IMR-90 (cell line): Measurements from ENCODE around the gene GARIN6. TPM values are rescaled to one million over a fixed set of nuclear protein-coding genes. Genes with fewer than 3 reads are reported as not detected.

Experiments used
- ATAC-seq: fragments of 200-7000 bp; cut with Tn5 transposase; 2 replicates; pipeline ENCODE4 v1.9.1; 2020; ENCODE audit warnings: low read depth, mild to moderate bottlenecking, moderate library complexity
- BruUV-seq: library from RNA; stranded (reverse); fragments of 400-500 nt; replicated peaks from 2 replicates; lab custom pipeline; 2021; lab: Mats Ljungman, UMichigan
- CTCF ChIA-PET: fragments of 300-600 bp; formaldehyde crosslinking; extraction: SDS; loops from one replicate; lab custom pipeline; 2021; ENCODE audit warnings: antibody characterized with exemption; lab: Yijun Ruan, JAX
- POLR2A ChIA-PET: fragments of 300-600 bp; sonication (Branson Sonifier 250); formaldehyde crosslinking; loops from one replicate; lab custom pipeline; 2022; ENCODE audit warnings: antibody characterized with exemption; ENCODE audit not compliant: unreplicated experiment; lab: Charles Lee
- DNase-seq: peaks from one replicate; pipeline ENCODE4 v3.0.0; 2013
- H2AFZ ChIP-seq: replicated peaks from 2 replicates; pipeline ENCODE3; 2013; ENCODE audit warnings: low read length, mild to moderate bottlenecking; ENCODE audit not compliant: poor library complexity
- H2AK5ac ChIP-seq: 2 replicates; pipeline ENCODE4 v1.6.1; 2013; ENCODE audit warnings: low read depth, low read length, inconsistent platforms
- H2AK9ac ChIP-seq: replicated peaks from 2 replicates; pipeline ENCODE3; 2013; ENCODE audit warnings: mild to moderate bottlenecking, low read depth, low read length, moderate library complexity; ENCODE audit not compliant: poor library complexity
- H2BK120ac ChIP-seq: 2 replicates; pipeline ENCODE4 v1.6.1; 2013; ENCODE audit warnings: low read depth, low read length, inconsistent platforms
- H2BK15ac ChIP-seq: 3 replicates; pipeline ENCODE4 v1.6.1; 2013; ENCODE audit warnings: low read depth, low read length, inconsistent platforms
- H2BK20ac ChIP-seq: 2 replicates; pipeline ENCODE4 v1.6.1; 2013; ENCODE audit warnings: low read depth, mild to moderate bottlenecking, inconsistent platforms, low read length, moderate library complexity
- H2BK5ac ChIP-seq: 2 replicates; pipeline ENCODE4 v1.6.1; 2013; ENCODE audit warnings: mild to moderate bottlenecking, low read depth, low read length, inconsistent platforms; ENCODE audit not compliant: poor library complexity, severe bottlenecking
- H3K14ac ChIP-seq: replicated peaks from 2 replicates; pipeline ENCODE4 v1.6.1; 2013; ENCODE audit warnings: low read depth, low read length, inconsistent platforms
- H3K18ac ChIP-seq: 2 replicates; pipeline ENCODE4 v1.6.1; 2013; ENCODE audit warnings: low read depth, low read length, control low read depth
- H3K23ac ChIP-seq: 2 replicates; pipeline ENCODE4 v1.6.1; 2013; ENCODE audit warnings: low read depth, low read length, inconsistent platforms
- H3K27ac ChIP-seq: 2 replicates; pipeline ENCODE4 v1.5.1; 2013; ENCODE audit warnings: mild to moderate bottlenecking, control low read depth, low read length; ENCODE audit not compliant: insufficient read depth
- H3K27me3 ChIP-seq: 2 replicates; pipeline ENCODE4 v1.6.1; 2013; ENCODE audit warnings: low read length; ENCODE audit not compliant: control insufficient read depth, insufficient read depth
- H3K36me3 ChIP-seq: 2 replicates; pipeline ENCODE4 v1.6.1; 2013; ENCODE audit warnings: low read length, mixed read lengths; ENCODE audit not compliant: control insufficient read depth, insufficient read depth
- H3K4ac ChIP-seq: 2 replicates; pipeline ENCODE4 v1.6.1; 2013; ENCODE audit warnings: low read depth, low read length, inconsistent platforms
- H3K4me1 ChIP-seq: 2 replicates; pipeline ENCODE4 v1.6.1; 2013; ENCODE audit warnings: low read length, mixed read lengths; ENCODE audit not compliant: control insufficient read depth, insufficient read depth
- H3K4me2 ChIP-seq: 2 replicates; pipeline ENCODE4 v1.6.1; 2013; ENCODE audit warnings: low read depth, mild to moderate bottlenecking, control low read depth, low read length, moderate library complexity
- H3K4me3 ChIP-seq: 2 replicates; pipeline ENCODE4 v1.5.1; 2013; ENCODE audit warnings: low read depth, mild to moderate bottlenecking, control low read depth, low read length, moderate library complexity; ENCODE audit not compliant: insufficient read depth
- H3K56ac ChIP-seq: 2 replicates; pipeline ENCODE4 v1.6.1; 2013; ENCODE audit warnings: low read length, inconsistent platforms; ENCODE audit not compliant: insufficient read depth; ENCODE audit errors: extremely low read depth
- H3K79me1 ChIP-seq, 2 experiments: 2 replicates each; pipeline ENCODE4 v1.6.1; 2013; ENCODE audit warnings: low read length in 2 of 2, inconsistent platforms in 1 of 2, low read depth in 1 of 2
- H3K9ac ChIP-seq: 2 replicates; pipeline ENCODE4 v1.6.1; 2013; ENCODE audit warnings: low read depth, low read length, control low read depth
- H3K9me1 ChIP-seq: 2 replicates; pipeline ENCODE4 v1.6.1; 2013; ENCODE audit warnings: low read length, inconsistent platforms; ENCODE audit not compliant: insufficient read depth
- H3K9me3 ChIP-seq: 2 replicates; pipeline ENCODE4 v1.6.1; 2013; ENCODE audit warnings: low read length; ENCODE audit not compliant: control insufficient read depth, insufficient read depth
- H4K20me1 ChIP-seq: 2 replicates; pipeline ENCODE4 v1.6.1; 2013; ENCODE audit warnings: low read length, inconsistent platforms; ENCODE audit not compliant: insufficient read depth
- H4K5ac ChIP-seq: 2 replicates; pipeline ENCODE4 v1.6.1; 2013; ENCODE audit warnings: mild to moderate bottlenecking, low read depth, low read length, control low read depth
- H4K8ac ChIP-seq, 2 experiments: 2 replicates each; pipeline ENCODE4 v1.6.1; 2013; ENCODE audit warnings: low read depth in 2 of 2, low read length in 2 of 2, control low read depth in 1 of 2, inconsistent platforms in 1 of 2
- H4K91ac ChIP-seq: 2 replicates; pipeline ENCODE4 v1.6.1; 2013; ENCODE audit warnings: low read depth, low read length, inconsistent platforms; ENCODE audit not compliant: insufficient read depth
- CEBPB ChIP-seq: IDR thresholded peaks from 2 replicates; pipeline ENCODE4 v1.6.1; 2012; ENCODE audit warnings: low read depth, low read length, improper control_type of control experiment
- CTCF ChIP-seq: conservative IDR thresholded peaks from 2 replicates; pipeline ENCODE4 v1.5.1; 2012; ENCODE audit warnings: mild to moderate bottlenecking, low read depth, low read length, improper control_type of control experiment
- RAD21 ChIP-seq: IDR thresholded peaks from 2 replicates; pipeline ENCODE4 v1.6.1; 2012; ENCODE audit warnings: low read length, improper control_type of control experiment
- SMC3 ChIP-seq: fragments of 150-350 bp; IDR thresholded peaks from 2 replicates; pipeline ENCODE4 v1.6.1; 2016; ENCODE audit warnings: low read depth, mild to moderate bottlenecking, antibody characterized with exemption, low read length, moderate library complexity
- USF2 ChIP-seq: fragments of 150-350 bp; IDR thresholded peaks from 2 replicates; pipeline ENCODE4 v1.6.1; 2017; ENCODE audit warnings: mild to moderate bottlenecking, antibody characterized with exemption, low read length, low read depth
- WGBS, 2 experiments: methylation state at CpG; one replicate each; pipeline versions ENCODE4 v1.1.5 to v1.1.7; 2013; ENCODE audit warnings: missing lambda C conversion rate in 2 of 2; ENCODE audit not compliant: insufficient read length in 1 of 2; ENCODE audit errors: extremely low coverage in 2 of 2; 5-methylcytosine and 5-hydroxymethylcytosine counted together
- dilution Hi-C: fragments of 300-500 bp; cut with HindIII; formaldehyde crosslinking; loops from one replicate; pipeline ENCODE4 v1.14.3; 2018; ENCODE audit warnings: low sequenced_read_pairs; ENCODE audit not compliant: unreplicated experiment
- in situ Hi-C: fragments of 300-500 bp; cut with MboI; formaldehyde crosslinking; loops from 3 replicates; pipeline ENCODE4 v1.14.3; 2019; ENCODE audit warnings: low sequenced_read_pairs, inconsistent platforms, mixed read lengths
- intact Hi-C: fragments of 100-400 bp; cut with micrococcal nuclease; formaldehyde crosslinking; loops from 2 replicates; pipeline ENCODE4 v1.10.0; 2022
- polyA plus RNA-seq, 3 experiments: library from polyadenylated mRNA; depleted of rRNA; stranded (reverse); fragments of >200 nt; gene quantifications; 2 replicates each; pipeline ENCODE4 v1.2.3, GENCODE V29; 2012; ENCODE audit warnings: low replicate concordance in 1 of 3
- total RNA-seq: library from RNA; depleted of rRNA; stranded (reverse); fragments of >200 nt; gene quantifications from 2 replicates; pipeline ENCODE4 v1.2.3, GENCODE V29; 2012

GARIN6 gene
- total and polyA plus RNA-seq, 2 of the 4 experiments (the other 2 are of a cell fraction): not detected

- Histone ChIP-seq H3K79me1 (no peaks in the 10 kb centered on the region), H3K27me3 (no peaks in the 10 kb centered on the region), H3K9me1 (no peaks in the 10 kb centered on the region), H3K9ac (no peak overlapping the region), H2BK20ac (no peak overlapping the region), H2BK120ac (no peak overlapping the region), H3K14ac (no peak overlapping the region), H4K5ac (no peak overlapping the region), H4K91ac (no peak overlapping the region), H2BK5ac (no peak overlapping the region), H4K8ac (no peak overlapping the region), H3K4ac (no peak overlapping the region), H2AK9ac (no peak overlapping the region), H3K23ac (no peak overlapping the region), H3K4me3 (no peak overlapping the region), H3K18ac (no peak overlapping the region), H2AK5ac (no peak overlapping the region), H3K9me3 (0 out of 2 replicates have a peak, but pooled peaks cover 4% of the 10 kb centered on the region), H3K4me1 (no peaks in the 10 kb centered on the region), H3K27ac (no peak overlapping the region), H2AFZ (no peak overlapping the region), H3K4me2 (no peak overlapping the region), H2BK15ac (no peak overlapping the region), H3K56ac (no peak overlapping the region), H4K20me1 (no peaks in the 10 kb centered on the region), H3K36me3 (no peaks in the 10 kb centered on the region)
- ATAC-seq (no peak), DNase-seq (no peak)
- TF ChIP-seq SMC3 (no peak), USF2 (no peak), CEBPB (no peak), RAD21 (no peak), CTCF (no peak)
- ChIA-PET CTCF (no interaction called here), POLR2A (no interaction called here)
- no TSS peak for BruUV-seq
- intact Hi-C loops (no loop called here), dilution Hi-C loops (no loop called here), in situ Hi-C loops (no loop called here)
- WGBS, 2 experiments: no CpG with 5 or more reads among the region's 1 CpG
These were observed 2.0 kb downstream of the GARIN6 start for GRCh38 chr12:99649551-99649950.
